GM12873 (cell line): ENCODE measurements around the gene STAG2.

ENCODE experiments used
- CTCF ChIP-seq: IDR thresholded peaks from 2 replicates; pipeline ENCODE4 v1.5.1; 2012; ENCODE audit warnings: low read depth, mild to moderate bottlenecking, moderate library complexity, low read length, control low read depth; ENCODE audit not compliant: insufficient read depth; ENCODE audit errors: missing control alignments

Gene STAG2

GRCh38 chrX:124127496-124127895 is 166.0 kb downstream of the STAG2 start:
- TF ChIP-seq CTCF: no peak

GRCh38 chrX:124145749-124146148 is 184.2 kb downstream of the STAG2 start:
- TF ChIP-seq CTCF: no peak

GRCh38 chrX:124151195-124151594 is 189.7 kb downstream of the STAG2 start:
- no peak for TF ChIP-seq CTCF
